AG04450 (cell line): ENCODE results near the gene LARGE1. TPM values are rescaled to one million over a fixed set of nuclear protein-coding genes. Genes with fewer than 3 reads are reported as not detected.

Experiments
- CTCF ChIA-PET: fragments of 300-600, 350-600 bp; formaldehyde crosslinking; extraction: SDS; loops from one replicate; lab custom pipeline; 2022; ENCODE audit warnings: antibody characterized with exemption, inconsistent platforms; lab: Charles Lee
- POLR2A ChIA-PET: fragments of 350-600 bp; formaldehyde crosslinking; extraction: SDS; loops from one replicate; lab custom pipeline; 2021; ENCODE audit warnings: antibody characterized with exemption, inconsistent platforms; lab: Yijun Ruan, JAX
- DNase-seq: peaks from one replicate; pipeline ENCODE4 v3.0.0-alpha.2; 2011; ENCODE audit warnings: low read depth, low spot score
- H3K27ac ChIP-seq: one replicate; pipeline ENCODE4 v1.5.1; 2012; ENCODE audit warnings: low read depth, low read length, control low read depth
- H3K27me3 ChIP-seq: one replicate; pipeline ENCODE4 v1.6.0; 2012; ENCODE audit warnings: low read length; ENCODE audit not compliant: control insufficient read depth, insufficient read depth
- H3K4me3 ChIP-seq: 2 replicates; pipeline ENCODE4 v1.5.1; 2011; ENCODE audit warnings: mild to moderate bottlenecking, low read depth, low read length, control low read depth
- H3K9me3 ChIP-seq: 2 replicates; pipeline ENCODE4 v1.5.1; 2012; ENCODE audit warnings: low read length; ENCODE audit not compliant: control insufficient read depth, insufficient read depth
- polyA plus RNA-seq: library from polyadenylated mRNA; depleted of rRNA; stranded (reverse); fragments of >200 nt; gene quantifications from 2 replicates; pipeline ENCODE4 v1.2.3, GENCODE V29; 2011
- TF ChIP-seq, protein P1 (sequence below): IDR thresholded peaks from 2 replicates; pipeline ENCODE4 v1.5.1; 2011; ENCODE audit warnings: low read depth, low read length, control low read depth, inconsistent platforms

Gene LARGE1
- polyA plus RNA-seq, 1 experiment, result 8.4 TPM

DNA sequence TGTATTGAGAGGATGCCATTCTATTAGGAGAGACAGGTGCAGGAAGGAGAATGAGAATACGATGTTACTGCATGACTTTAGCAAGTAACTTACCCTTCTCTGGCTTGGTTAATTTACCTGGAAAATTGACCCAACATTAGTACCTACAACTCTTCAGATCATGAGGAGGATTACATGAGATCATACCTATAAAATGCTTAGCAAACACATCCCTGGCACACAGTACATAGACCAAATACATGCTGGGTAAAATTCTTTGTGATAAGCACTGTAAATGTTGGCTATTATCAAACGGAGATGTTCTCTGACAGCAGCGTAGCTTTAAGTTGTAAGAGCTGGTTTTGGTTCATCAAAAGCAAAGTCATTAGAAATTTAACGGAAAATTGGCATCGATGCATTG, 28.8 kb downstream of the LARGE1 start:
- peaks cover 3% of the 10 kb centered on the region for H3K9me3 ChIP-seq
- H3K27me3 ChIP-seq, result no peaks in the 10 kb centered on the region
- no peak overlapping the region for H3K27ac ChIP-seq
- ChIA-PET CTCF (no interaction called here), POLR2A (no interaction called here)
- TF ChIP-seq, protein P1, sequence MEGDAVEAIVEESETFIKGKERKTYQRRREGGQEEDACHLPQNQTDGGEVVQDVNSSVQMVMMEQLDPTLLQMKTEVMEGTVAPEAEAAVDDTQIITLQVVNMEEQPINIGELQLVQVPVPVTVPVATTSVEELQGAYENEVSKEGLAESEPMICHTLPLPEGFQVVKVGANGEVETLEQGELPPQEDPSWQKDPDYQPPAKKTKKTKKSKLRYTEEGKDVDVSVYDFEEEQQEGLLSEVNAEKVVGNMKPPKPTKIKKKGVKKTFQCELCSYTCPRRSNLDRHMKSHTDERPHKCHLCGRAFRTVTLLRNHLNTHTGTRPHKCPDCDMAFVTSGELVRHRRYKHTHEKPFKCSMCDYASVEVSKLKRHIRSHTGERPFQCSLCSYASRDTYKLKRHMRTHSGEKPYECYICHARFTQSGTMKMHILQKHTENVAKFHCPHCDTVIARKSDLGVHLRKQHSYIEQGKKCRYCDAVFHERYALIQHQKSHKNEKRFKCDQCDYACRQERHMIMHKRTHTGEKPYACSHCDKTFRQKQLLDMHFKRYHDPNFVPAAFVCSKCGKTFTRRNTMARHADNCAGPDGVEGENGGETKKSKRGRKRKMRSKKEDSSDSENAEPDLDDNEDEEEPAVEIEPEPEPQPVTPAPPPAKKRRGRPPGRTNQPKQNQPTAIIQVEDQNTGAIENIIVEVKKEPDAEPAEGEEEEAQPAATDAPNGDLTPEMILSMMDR, result no peak
- H3K4me3 ChIP-seq, result no peak overlapping the region
- no peak for DNase-seq

DNA sequence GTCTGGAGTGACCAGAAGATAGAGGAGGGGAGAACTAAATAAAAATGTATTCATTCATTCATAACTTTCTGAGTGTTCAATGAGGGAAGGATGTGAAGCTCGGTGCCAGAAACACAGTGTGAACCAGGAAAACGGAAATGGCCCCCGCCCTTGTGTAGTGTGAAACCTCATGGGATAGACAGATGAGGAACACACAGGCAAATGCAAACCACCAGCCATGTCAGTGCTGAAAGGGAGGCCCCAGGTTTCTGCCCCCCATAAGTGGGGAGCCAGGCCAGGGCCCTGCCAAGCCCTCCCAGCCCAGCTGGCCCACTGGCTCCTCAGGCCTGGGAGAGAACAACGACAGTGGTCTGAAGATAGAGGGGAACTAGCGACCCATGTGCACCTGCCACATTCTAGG, 30.5 kb downstream of the LARGE1 start:
- Histone ChIP-seq H3K27me3 (no peaks in the 10 kb centered on the region), H3K27ac (no peak overlapping the region), H3K4me3 (no peak overlapping the region), H3K9me3 (no peaks in the 10 kb centered on the region; the same call in 1 of the 2 replicates)
- POLR2A ChIA-PET, result no interaction called here
- CTCF ChIA-PET, result interaction anchor here (1.1 kb wide), 1 partner anchor 34 kb away, joined by 4 read pairs; no protein-coding TSS in a partner anchor
- DNase-seq, result no peak
- TF ChIP-seq, protein P1, result no peak

DNA sequence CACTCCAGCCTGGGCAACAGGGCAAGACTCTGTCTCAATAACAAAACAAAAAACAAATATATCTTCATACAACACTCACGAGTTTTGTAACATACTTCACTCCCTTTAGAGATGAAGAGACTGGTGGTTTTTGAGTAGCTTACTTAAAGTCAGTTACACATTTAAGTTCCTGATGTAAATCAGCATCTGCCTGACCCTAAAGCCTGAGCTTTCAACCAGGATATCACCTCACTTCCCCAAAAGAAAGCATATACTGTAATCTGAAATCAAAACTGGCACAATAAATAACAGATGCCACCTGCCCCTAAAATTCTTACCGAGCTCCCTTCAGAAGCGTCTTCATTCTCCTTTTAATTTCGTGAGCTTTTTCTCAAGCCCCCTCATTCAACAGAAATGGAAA, 31.5 kb downstream of the LARGE1 start:
- Histone ChIP-seq H3K27ac (no peak overlapping the region), H3K9me3 (peaks cover 4% of the 10 kb centered on the region; the same call in 1 of the 2 replicates), H3K27me3 (no peaks in the 10 kb centered on the region), H3K4me3 (no peak overlapping the region)
- TF ChIP-seq, protein P1, result no peak
- DNase-seq, result no peak
- CTCF ChIA-PET, result interaction anchor here (1.1 kb wide), 1 partner anchor 35 kb away, joined by 4 read pairs; no protein-coding TSS in a partner anchor
- POLR2A ChIA-PET, result no interaction called here

DNA sequence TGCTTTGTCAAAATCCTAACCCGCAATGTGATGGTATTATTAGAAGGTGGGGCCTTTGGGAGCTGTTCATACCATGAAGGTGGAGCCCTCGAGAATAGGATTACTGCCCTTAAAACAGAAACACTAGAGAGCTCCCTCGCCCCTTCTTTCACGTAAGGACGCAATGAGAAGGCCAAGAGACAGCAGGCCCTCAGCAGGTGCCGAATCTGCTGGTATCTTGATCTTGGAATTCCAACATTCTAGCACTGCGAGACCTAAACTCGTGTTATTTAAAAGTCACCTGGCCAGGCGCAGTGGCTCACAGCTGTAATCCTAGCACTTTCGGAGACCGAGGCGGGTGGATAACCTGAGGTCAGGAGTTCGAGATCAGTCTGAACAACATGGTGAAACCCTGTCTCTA, 33.1 kb downstream of the LARGE1 start:
- H3K9me3 ChIP-seq, result peaks cover 4% of the 10 kb centered on the region; the same call in 1 of the 2 replicates
- POLR2A ChIA-PET, result no interaction called here
- TF ChIP-seq, protein P1, result no peak
- CTCF ChIA-PET, result interaction anchor here (1.4 kb wide), 1 partner anchor 37 kb away, joined by 5 read pairs; no protein-coding TSS in a partner anchor
- no peaks in the 10 kb centered on the region for H3K27me3 ChIP-seq
- no peak overlapping the region for H3K27ac ChIP-seq
- DNase-seq, result no peak
- no peak overlapping the region for H3K4me3 ChIP-seq

DNA sequence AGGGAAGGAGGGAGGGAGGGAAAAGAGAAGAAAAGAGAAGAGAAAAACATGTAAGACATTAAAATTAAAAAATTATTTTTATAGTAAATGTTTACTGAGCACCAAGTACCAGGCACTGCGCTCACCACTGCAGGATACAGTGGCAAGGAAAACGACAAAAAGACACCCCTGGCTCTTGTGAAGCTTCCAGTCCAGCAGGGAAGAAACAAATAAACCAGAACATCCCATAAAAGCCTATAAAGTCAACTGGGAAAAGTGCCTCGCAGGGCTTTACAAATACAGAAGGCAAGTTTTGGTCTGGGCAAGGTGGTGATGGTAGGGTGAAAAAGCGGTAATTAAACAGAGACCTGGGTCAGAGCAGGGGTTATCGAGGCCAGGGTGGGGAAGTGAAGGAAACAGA, 33.6 kb downstream of the LARGE1 start:
- ChIA-PET POLR2A (no interaction called here), CTCF (interaction anchor here (1.4 kb wide), 1 partner anchor 37 kb away, joined by 5 read pairs; no protein-coding TSS in a partner anchor)
- Histone ChIP-seq H3K4me3 (no peak overlapping the region), H3K27ac (no peak overlapping the region), H3K9me3 (peaks cover 4% of the 10 kb centered on the region; the same call in 1 of the 2 replicates), H3K27me3 (no peaks in the 10 kb centered on the region)
- TF ChIP-seq, protein P1, result no peak
- DNase-seq, result no peak
